Endometrium (tissue), 2 donors: ENCODE data around the gene NTN4.
"Not testable (repeated sequence)": the region's sequence is repeated elsewhere in the genome, so short reads cannot be mapped to it uniquely, and the experiment has no call there.

Experiments
- FAIRE-seq: peaks from 2 replicates; lab custom pipeline; 2012; peaks lifted over from hg19 to GRCh38; lab: Jason Lieb, UNC
- donor health status: control.
- donor health status: control.

Gene NTN4

DNA sequence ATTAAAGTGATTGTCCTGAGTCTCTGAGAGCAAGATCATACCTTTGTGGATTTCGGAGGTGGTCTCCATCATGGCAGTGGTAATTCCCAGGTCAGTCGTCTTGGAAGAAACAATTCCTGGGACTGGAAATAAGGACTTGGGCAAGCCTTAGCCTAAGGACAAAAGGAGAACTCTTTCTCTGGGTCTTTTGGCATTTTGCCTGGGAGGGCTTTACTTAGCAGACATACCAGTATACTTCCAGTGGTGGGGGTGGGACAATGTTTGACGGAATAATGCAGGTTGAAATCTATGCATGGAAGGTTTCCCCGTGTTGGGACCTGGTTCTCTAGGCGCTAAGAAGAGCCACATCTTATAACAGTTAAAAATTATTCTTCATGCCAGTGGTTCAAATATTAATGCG lies 168.8 kb downstream of the NTN4 start:
- no peak for FAIRE-seq

DNA sequence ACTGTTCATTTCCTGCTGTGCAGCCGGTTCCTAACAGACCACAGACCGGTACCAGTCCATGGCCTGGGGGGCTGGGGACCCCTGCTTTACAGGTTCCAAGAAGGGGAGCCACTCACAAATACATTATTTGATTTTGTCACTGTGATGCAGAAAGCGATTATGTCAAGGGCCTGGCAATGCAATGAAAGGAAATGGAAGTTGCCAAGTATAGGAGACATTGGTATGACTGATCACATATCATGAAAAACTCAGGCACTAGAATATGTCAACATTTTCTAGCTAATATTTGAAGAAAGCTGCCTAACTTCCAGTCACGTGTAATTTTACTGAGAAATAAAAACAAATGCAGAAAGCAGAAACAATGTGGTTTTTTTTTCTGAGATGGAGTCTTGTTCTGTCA lies 170.4 kb downstream of the NTN4 start:
- no peak for FAIRE-seq

DNA sequence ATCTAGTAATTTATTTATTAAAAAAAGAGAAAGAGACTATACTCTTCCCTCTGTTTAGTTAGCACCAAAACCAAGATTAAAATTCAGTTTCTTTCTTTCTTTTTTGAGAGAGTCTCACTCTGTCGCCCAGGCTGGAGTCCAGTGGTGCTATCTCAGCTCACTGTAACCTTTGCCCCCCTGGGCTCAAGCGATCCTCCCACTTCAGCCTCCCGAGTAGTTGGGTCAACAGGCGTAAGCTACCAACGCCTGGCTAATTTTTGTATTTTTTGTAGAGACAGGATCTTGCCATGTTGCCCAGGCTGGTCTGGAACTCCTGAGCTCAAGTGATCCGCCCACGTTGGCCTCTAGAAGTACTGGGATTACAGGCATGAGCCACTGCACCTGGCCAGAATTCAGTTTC lies 174.1 kb downstream of the NTN4 start:
- FAIRE-seq, result not testable (repeated sequence)

GRCh38 chr12:95615749-95616148 lies 174.8 kb downstream of the NTN4 start:
- FAIRE-seq, result no peak

DNA sequence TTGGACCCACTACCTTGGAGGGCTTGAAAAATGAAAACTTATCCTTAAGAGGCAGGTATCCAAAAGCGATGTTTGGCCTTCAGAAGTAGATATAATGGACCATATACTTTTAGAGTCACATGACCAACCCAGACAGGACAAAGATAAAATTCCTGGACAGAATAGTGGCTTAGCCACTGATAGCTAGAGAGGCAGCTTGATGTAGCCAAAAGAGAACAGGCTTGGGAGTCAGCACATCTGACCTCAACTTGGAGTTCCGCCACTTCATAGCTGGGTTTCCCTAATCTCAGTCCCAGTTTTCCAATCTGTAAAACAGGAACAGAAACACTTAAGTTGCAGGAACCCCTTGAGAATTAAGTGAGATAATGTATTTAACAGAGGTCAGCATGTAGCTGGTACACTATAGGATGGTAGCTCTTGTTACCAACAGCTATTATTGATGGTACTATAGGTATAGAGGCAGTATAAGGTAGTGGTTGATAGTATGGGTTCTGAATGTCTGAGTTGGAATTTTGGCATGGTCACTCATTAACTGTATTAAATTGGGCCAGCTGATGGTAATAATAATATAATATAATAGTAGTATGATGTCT lies 176.1 kb downstream of the NTN4 start:
- no peak for FAIRE-seq

DNA sequence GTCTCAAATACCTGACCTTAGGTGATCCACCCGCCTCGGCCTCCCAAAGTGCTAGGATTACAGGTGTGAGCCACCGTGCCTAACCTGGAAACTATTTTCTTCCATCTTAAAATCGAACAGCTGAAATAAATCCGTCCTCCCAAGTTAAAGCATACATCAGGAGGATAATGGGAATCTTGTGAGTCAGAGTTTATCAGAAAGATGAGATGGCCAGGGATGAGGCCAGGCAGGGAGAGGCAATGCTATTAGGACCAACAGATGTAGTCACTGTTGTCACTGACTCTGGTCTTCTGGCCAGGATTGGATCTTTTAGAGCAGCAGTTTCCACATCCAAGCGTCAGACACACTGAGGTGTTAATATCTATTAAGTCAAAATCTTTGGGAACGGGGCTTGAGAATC lies 177.5 kb downstream of the NTN4 start:
- no peak for FAIRE-seq

- no peak for FAIRE-seq
These were observed 178.8 kb downstream of the NTN4 start for GRCh38 chr12:95611676-95612309.

GRCh38 chr12:95608252-95609033 lies 182.1 kb downstream of the NTN4 start:
- FAIRE-seq, result no peak
